ENCODE measurements around the gene ALDH9A1.

DNA sequence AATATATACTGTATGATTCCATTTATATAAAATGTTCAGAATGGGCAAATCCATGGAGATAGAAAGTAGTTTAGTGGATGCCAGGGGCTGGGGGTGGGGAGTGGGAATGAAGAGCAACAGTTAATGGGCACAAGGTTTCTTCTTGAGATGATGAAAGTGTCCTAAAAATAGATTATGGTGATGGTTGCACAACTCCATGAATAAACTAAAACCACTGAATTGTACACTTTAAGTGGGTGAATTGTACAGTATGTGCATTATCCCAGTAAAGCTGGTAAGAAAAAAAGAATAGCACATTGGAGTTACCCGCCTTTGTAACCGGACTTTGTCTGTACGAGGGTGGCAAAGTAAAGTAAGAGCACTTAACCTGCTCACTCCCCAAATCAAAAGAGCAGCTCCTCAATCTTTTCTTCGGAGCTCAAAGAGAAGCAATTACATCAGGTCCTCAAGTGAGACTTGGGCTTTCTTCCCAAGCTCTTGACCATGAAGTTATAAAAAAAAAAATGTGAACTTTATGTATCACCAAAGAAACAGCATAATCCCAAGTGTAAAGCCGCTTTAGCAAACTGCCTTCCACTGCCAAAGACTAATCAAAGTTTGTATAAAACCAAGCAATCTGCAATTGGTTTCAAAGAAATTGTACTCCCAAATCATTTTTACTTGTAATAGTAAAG lies 32.1 kb downstream of the ALDH9A1 start:
- TF ChIP-seq CTCF (IDR thresholded peaks at IDR 0.05) (no peak), POLR2A (IDR thresholded peaks at IDR 0.05) (no peak), POLR2AphosphoS5 (IDR thresholded peaks at IDR 0.05) (no peak)

All from stomach (tissue), 4 donors.